ENCODE data around the gene OR4Q2.

GRCh38 chr14:20001863-20002262, at the start of gene OR4Q2:
- no peak for TF ChIP-seq CTCF (IDR thresholded peaks at IDR 0.05; ENCODE audit: extremely low read depth in 1 of 2, insufficient read depth in 1 of 2, low read depth in 1 of 2, low read length in 2 of 2)
- no peak for TF ChIP-seq EZH2 (IDR thresholded peaks at IDR 0.05; ENCODE audit: borderline replicate concordance, low read depth, low read length, severe bottlenecking)
- TF ChIP-seq POLR2A (IDR thresholded peaks at IDR 0.05; ENCODE audit: low read depth, low read length): no peak
- no peak for TF ChIP-seq MAX (IDR thresholded peaks at IDR 0.05; ENCODE audit: insufficient read depth, insufficient read length)
- TF ChIP-seq JUN (IDR thresholded peaks at IDR 0.05; ENCODE audit: borderline replicate concordance, insufficient read depth, insufficient read length, low read depth): no peak
- no peak for TF ChIP-seq POLR2AphosphoS5 (IDR thresholded peaks at IDR 0.05; ENCODE audit: insufficient read depth, low read depth, low read length)
- TF ChIP-seq FOS (IDR thresholded peaks at IDR 0.05; ENCODE audit: borderline replicate concordance, insufficient read depth, low read length): no peak
- TF ChIP-seq MYC (IDR thresholded peaks at IDR 0.05; ENCODE audit: low read depth, low read length): no peak
- no peak for TF ChIP-seq GATA2 (IDR thresholded peaks at IDR 0.05; ENCODE audit: insufficient read depth, insufficient read length, low read depth, low read length)
